Cardiac septum (tissue), 1 donor: ENCODE results near the gene GPD1L. TPM values are rescaled to one million over a fixed set of nuclear protein-coding genes. Genes with fewer than 3 reads are reported as not detected.

ENCODE experiments used
- DNase-seq: peaks from one replicate; pipeline ENCODE4 v3.0.0-alpha.2; 2020; ENCODE audit warnings: low spot score
- intact Hi-C: fragments of 100-400 bp; cut with DNase I; formaldehyde crosslinking; loops from one replicate; pipeline ENCODE4 v1.14.0; 2022
- total RNA-seq: library from RNA; stranded (reverse); fragmentation: NEBNext Ultra II Directional; extraction: Animal tissue kit (Norgen Biotek cat#: 25700); gene quantifications from one replicate; pipeline ENCODE4 v1.2.1, GENCODE V29; 2021
- donor health status: DM: no; HTN: no; CAD: no.

The GPD1L gene
- total RNA-seq, 1 donor from 2014 or later = 161 TPM

GRCh38 chr3:32200992-32201758 is 94.8 kb downstream of the GPD1L start:
- intact Hi-C loops = loop anchor here (2.0 kb wide), 1 partner anchor 38 kb away; the partner anchor contains the start of gene CMTM8
- no peak for DNase-seq

GRCh38 chr3:32202496-32202895 is 96.1 kb downstream of the GPD1L start:
- intact Hi-C loops = no loop called here
- no peak for DNase-seq

GRCh38 chr3:32203854-32204253 is 97.4 kb downstream of the GPD1L start:
- DNase-seq = no peak
- intact Hi-C loops = no loop called here

GRCh38 chr3:32208447-32208846 is 102.0 kb downstream of the GPD1L start:
- intact Hi-C loops = no loop called here
- no peak for DNase-seq

GRCh38 chr3:32215185-32215584 is 108.8 kb downstream of the GPD1L start:
- no peak for DNase-seq
- intact Hi-C loops = no loop called here

- intact Hi-C loops = no loop called here
- DNase-seq = no peak
These were observed 109.9 kb downstream of the GPD1L start for GRCh38 chr3:32216172-32216783.

- DNase-seq = no peak
- intact Hi-C loops = no loop called here
These were observed 110.9 kb downstream of the GPD1L start for GRCh38 chr3:32217339-32217738.

Other genes starting within 250 kb of the GPD1L start
- 5.8 TPM for gene OSBPL10, start 125.4 kb upstream of the GPD1L start, total RNA-seq
- gene ZNF860, start 124.9 kb upstream of the GPD1L start, total RNA-seq = 0.16 TPM
- gene CMTM8, start 132.1 kb downstream of the GPD1L start, total RNA-seq = 5.5 TPM